ENCODE data around the gene PGBD5.
"Not testable (repeated sequence)": the region's sequence is repeated elsewhere in the genome, so short reads cannot be mapped to it uniquely, and the experiment has no call there.

The PGBD5 gene

DNA sequence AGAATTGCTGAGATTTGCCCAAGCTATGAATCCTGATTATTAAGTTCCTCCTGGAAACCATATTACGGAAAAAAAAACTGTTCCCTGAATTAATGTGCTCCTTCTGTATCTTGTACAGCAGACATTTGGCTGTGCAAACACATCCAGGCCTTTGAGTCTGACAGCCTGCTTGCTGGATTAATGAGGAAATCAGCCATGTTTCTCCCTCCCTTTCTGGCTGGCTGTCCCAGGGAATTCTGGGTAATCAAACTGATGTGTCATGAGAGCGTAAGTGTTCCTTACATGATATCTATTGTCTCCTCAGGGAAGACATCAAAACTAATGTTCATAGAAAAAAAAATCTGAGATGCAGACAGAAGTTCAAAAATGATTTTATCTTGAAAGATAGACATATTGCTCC is 18.8 kb downstream of the PGBD5 start:
- Histone ChIP-seq H3K9ac (ENCODE audit: insufficient read length) (no peak overlapping the region), H3K4me3 (no peak overlapping the region), H3K27ac (no peak overlapping the region), H3K9me3 (ENCODE audit: low read depth, low read length) (no peaks in the 10 kb centered on the region), H3K36me3 (ENCODE audit: insufficient read depth, low read length) (no peaks in the 10 kb centered on the region)
- no peak for DNase-seq (ENCODE audit: low read depth, low spot score)
- no peak for TF ChIP-seq FOXP2 (optimal IDR thresholded peaks at IDR 0.05; ENCODE audit: control extremely low read depth, extremely low read length, insufficient read depth)
- no peak for TF ChIP-seq EZH2 (IDR thresholded peaks at IDR 0.05)
- TF ChIP-seq POLR2AphosphoS5 (IDR thresholded peaks at IDR 0.05; ENCODE audit: borderline replicate concordance, low read depth, low read length), result no peak

DNA sequence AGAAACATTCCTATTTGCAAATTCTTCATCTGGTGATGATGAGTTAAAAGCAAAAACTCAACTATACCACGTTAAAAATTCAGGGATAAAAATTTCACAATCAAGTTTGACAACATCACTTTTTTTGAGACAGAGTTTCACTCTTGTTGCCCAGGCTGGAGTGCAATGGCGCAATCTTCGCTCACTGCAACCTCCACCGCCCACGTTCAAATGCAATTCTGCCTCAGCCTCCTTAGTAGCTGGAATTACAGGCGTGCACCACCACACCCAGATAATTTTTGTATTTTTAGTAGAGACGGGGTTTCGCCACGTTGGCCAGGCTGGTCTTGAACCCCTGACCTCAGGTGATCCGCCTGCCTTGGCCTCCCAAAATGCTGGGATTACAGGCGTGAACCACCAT is 19.4 kb downstream of the PGBD5 start:
- not testable (repeated sequence) for H3K27ac ChIP-seq; H3K9me3 ChIP-seq (ENCODE audit: low read depth, low read length); H3K9ac ChIP-seq (ENCODE audit: insufficient read length); DNase-seq (ENCODE audit: low read depth, low spot score); H3K36me3 ChIP-seq (ENCODE audit: insufficient read depth, low read length); H3K4me3 ChIP-seq

DNA sequence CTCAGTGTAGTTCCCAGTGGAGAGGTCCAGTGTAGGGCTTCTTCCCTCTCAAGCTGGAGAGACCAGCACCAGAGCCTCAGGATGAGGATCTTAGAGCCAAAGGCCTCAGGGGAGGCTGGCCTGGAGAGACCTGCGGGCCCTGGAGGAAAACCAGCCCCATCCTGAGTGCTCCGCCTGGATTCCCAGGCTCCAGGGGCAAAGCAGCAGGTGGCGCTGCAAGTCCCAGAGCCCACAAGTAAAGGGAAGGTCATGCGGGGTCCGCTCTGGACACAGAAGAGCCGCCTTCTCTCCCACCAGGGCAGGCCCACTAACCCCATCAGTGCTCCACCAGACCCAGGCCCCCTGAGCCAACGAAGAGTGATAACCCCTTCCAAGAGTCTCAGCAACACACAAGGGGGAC is 22.7 kb downstream of the PGBD5 start:
- DNase-seq (ENCODE audit: low read depth, low spot score), result no peak
- H3K9me3 ChIP-seq (ENCODE audit: low read depth, low read length), result no peaks in the 10 kb centered on the region
- TF ChIP-seq FOXP2 (optimal IDR thresholded peaks at IDR 0.05; ENCODE audit: control extremely low read depth, extremely low read length, insufficient read depth), result no peak
- no peak for TF ChIP-seq EZH2 (IDR thresholded peaks at IDR 0.05)
- no peak for TF ChIP-seq POLR2AphosphoS5 (IDR thresholded peaks at IDR 0.05; ENCODE audit: borderline replicate concordance, low read depth, low read length)

DNA sequence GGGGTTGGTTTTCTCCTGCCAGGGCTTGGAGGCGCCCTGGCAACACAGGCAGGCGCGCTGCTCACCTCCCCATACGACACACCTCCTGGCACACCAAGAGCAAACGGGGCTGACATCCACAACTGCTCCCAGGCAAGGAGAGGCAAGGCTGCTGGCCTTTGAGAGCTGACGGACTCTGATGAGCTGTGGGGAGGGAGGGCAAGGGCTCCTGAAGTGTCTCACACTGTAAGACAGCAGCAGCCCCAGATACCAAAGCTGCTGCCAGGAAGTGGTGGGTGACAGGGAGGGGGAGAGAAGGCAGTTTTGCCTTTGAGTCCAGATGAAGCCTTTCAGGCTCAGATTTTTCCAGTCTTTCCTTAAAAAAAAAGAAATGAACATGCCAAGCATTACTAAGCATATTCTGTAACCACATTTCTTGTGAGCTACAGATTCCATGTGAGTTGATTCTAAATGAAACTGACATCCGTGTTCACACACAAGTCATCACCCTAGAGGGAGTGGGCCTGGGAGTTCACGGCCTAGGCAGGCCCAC is 24.3 kb downstream of the PGBD5 start:
- Histone ChIP-seq H3K4me3 (no peak overlapping the region), H3K36me3 (ENCODE audit: insufficient read depth, low read length) (no peaks in the 10 kb centered on the region), H3K9ac (ENCODE audit: insufficient read length) (no peak overlapping the region), H3K9me3 (ENCODE audit: low read depth, low read length) (no peaks in the 10 kb centered on the region), H3K27ac (no peak overlapping the region)
- TF ChIP-seq FOXP2 (optimal IDR thresholded peaks at IDR 0.05; ENCODE audit: control extremely low read depth, extremely low read length, insufficient read depth), result no peak
- no peak for DNase-seq (ENCODE audit: low read depth, low spot score)

More for the DNA sequence above, 22.7 kb downstream of the PGBD5 start:
- no peaks in the 10 kb centered on the region for H3K36me3 ChIP-seq (ENCODE audit: insufficient read depth, low read length)
- H3K27ac ChIP-seq, result no peak overlapping the region
- no peak overlapping the region for H3K9ac ChIP-seq (ENCODE audit: insufficient read length)
- H3K4me3 ChIP-seq, result no peak overlapping the region

DNA sequence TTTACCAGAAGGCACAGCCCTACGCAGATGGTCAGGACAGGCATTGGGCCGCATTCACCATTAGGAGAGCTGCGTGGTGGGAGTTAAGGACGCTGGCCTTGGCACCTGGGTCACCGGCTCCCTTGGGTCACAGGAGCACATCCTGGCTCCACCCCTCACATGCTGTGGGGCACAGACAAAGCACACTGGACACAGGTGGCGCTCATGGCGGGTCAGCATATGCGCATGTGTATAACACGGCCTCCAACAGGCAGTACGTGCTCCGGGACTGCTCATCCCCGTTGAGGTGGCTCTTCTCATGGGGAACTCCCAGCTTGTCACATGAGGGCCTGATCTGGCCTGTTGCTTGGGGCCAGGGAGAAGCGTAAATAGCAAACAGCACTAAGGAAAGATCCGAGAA is 25.0 kb downstream of the PGBD5 start:
- no peak overlapping the region for H3K27ac ChIP-seq
- no peak for DNase-seq (ENCODE audit: low read depth, low spot score)
- H3K9me3 ChIP-seq (ENCODE audit: low read depth, low read length), result no peaks in the 10 kb centered on the region
- no peak overlapping the region for H3K9ac ChIP-seq (ENCODE audit: insufficient read length)
- H3K4me3 ChIP-seq, result no peak overlapping the region
- no peaks in the 10 kb centered on the region for H3K36me3 ChIP-seq (ENCODE audit: insufficient read depth, low read length)
- TF ChIP-seq EZH2 (IDR thresholded peaks at IDR 0.05), result no peak
- no peak for TF ChIP-seq POLR2AphosphoS5 (IDR thresholded peaks at IDR 0.05; ENCODE audit: borderline replicate concordance, low read depth, low read length)
- TF ChIP-seq FOXP2 (optimal IDR thresholded peaks at IDR 0.05; ENCODE audit: control extremely low read depth, extremely low read length, insufficient read depth), result no peak

DNA sequence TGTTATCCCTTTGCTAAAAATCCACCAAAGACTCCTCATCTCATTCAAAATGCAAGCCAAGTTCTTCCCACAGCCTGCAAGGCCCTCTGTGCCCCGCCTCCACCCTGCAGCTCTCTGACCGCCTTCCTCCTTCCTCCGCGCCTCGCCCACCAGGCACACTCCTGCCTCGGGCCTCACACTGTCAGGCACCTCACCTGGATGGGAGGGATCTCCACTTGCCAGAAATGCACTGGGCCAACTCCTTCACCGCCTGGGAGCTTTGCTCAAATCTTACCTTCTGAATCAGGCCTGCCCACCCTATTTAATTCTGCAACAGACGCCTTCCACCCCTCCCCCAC is 26.2 kb downstream of the PGBD5 start:
- no peak for DNase-seq (ENCODE audit: low read depth, low spot score)
- Histone ChIP-seq H3K4me3 (no peak overlapping the region), H3K9ac (ENCODE audit: insufficient read length) (no peak overlapping the region), H3K27ac (no peak overlapping the region), H3K36me3 (ENCODE audit: insufficient read depth, low read length) (no peaks in the 10 kb centered on the region), H3K9me3 (ENCODE audit: low read depth, low read length) (no peaks in the 10 kb centered on the region)
- TF ChIP-seq EZH2 (IDR thresholded peaks at IDR 0.05), result no peak
- no peak for TF ChIP-seq POLR2AphosphoS5 (IDR thresholded peaks at IDR 0.05; ENCODE audit: borderline replicate concordance, low read depth, low read length)
- no peak for TF ChIP-seq FOXP2 (optimal IDR thresholded peaks at IDR 0.05; ENCODE audit: control extremely low read depth, extremely low read length, insufficient read depth)

DNA sequence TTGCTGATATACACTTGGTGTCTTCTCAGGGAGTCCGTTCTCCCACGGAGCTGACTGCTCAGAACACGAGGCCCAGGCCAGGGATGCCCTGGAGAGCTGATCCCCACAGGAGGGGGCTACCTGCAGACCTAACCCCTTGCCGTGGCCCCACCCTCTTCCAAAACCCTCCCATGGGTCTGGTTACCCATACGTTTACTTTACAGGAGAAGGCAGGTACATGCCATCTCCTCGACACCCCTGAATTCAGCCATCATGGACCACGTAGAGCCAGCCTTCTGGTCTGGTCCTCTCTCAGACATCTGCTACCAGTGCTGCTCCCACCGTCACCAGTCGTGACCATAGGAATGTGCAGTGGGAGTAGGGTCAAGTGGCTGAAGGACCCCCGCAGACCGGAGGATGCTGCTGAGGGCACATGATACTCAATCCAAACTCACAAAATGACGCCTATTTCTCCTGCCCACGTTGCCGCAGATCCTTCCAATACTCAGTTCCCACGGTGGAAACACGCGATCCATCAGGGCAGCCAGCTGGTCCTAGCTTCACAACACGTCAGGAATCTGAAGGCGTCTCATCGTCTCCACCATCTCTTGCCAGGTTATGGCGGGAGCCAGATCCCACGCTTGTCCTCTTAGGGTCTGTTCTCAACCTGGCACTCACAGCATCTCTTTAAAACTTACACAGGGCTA is 26.7 kb downstream of the PGBD5 start:
- H3K9ac ChIP-seq (ENCODE audit: insufficient read length), result no peak overlapping the region

DNA sequence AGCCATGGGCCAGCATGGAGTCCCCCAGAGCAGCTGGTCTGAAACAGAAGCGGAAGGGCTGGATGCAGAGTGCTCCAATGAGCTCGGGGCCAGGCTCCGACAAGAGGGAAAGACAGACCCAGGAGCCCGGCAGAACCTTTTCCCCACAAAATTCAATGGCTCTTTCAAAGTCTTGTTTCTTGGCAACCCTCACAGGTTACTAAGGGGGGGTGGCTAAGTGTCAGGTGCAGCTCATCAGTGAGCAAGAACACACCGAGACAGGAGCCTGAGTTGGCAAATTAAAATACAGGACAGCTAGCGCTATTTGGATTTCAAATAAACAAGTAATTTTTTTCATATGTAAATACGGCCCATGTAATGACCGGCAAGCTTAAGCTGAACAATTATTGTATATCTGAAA is 27.3 kb downstream of the PGBD5 start:
- no peak overlapping the region for H3K4me3 ChIP-seq
- DNase-seq (ENCODE audit: low read depth, low spot score), result no peak
- H3K9me3 ChIP-seq (ENCODE audit: low read depth, low read length), result no peaks in the 10 kb centered on the region
- H3K36me3 ChIP-seq (ENCODE audit: insufficient read depth, low read length), result no peaks in the 10 kb centered on the region
- no peak overlapping the region for H3K27ac ChIP-seq
- no peak for TF ChIP-seq EZH2 (IDR thresholded peaks at IDR 0.05)
- no peak for TF ChIP-seq FOXP2 (optimal IDR thresholded peaks at IDR 0.05; ENCODE audit: control extremely low read depth, extremely low read length, insufficient read depth)
- no peak for TF ChIP-seq POLR2AphosphoS5 (IDR thresholded peaks at IDR 0.05; ENCODE audit: borderline replicate concordance, low read depth, low read length)
- no peak overlapping the region for H3K9ac ChIP-seq (ENCODE audit: insufficient read length)

More for the DNA sequence above, 26.7 kb downstream of the PGBD5 start:
- TF ChIP-seq POLR2AphosphoS5 (IDR thresholded peaks at IDR 0.05; ENCODE audit: borderline replicate concordance, low read depth, low read length) (no peak), FOXP2 (optimal IDR thresholded peaks at IDR 0.05; ENCODE audit: control extremely low read depth, extremely low read length, insufficient read depth) (no peak), EZH2 (IDR thresholded peaks at IDR 0.05) (no peak)
- Histone ChIP-seq H3K4me3 (no peak overlapping the region), H3K9me3 (ENCODE audit: low read depth, low read length) (no peaks in the 10 kb centered on the region), H3K27ac (no peak overlapping the region), H3K36me3 (ENCODE audit: insufficient read depth, low read length) (no peaks in the 10 kb centered on the region)
- no peak for DNase-seq (ENCODE audit: low read depth, low spot score)

DNA sequence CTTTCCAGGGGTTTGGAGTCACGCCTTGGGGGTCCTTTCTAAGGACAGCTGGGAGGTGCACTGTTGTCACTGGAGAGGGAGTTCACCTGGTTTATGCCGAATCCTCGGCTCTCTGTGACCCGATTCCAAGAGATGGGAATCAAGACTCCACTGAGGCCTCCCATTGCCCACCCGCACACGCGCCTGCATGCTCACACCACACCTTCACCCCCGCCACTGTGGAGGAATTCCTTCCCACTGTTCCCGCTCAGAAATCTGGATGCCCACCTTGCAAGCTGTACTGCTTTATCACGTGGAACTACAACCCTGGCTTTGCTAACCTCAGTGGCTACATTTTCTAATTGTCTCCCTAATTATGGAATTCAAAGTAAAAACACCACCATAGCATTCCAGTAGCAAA is 29.2 kb downstream of the PGBD5 start:
- no peaks in the 10 kb centered on the region for H3K9me3 ChIP-seq (ENCODE audit: low read depth, low read length)
- no peak overlapping the region for H3K4me3 ChIP-seq
- H3K27ac ChIP-seq, result no peak overlapping the region
- no peak overlapping the region for H3K9ac ChIP-seq (ENCODE audit: insufficient read length)
- DNase-seq (ENCODE audit: low read depth, low spot score), result no peak
- no peaks in the 10 kb centered on the region for H3K36me3 ChIP-seq (ENCODE audit: insufficient read depth, low read length)
- TF ChIP-seq EZH2 (IDR thresholded peaks at IDR 0.05), result no peak
- TF ChIP-seq POLR2AphosphoS5 (IDR thresholded peaks at IDR 0.05; ENCODE audit: borderline replicate concordance, low read depth, low read length), result no peak
- TF ChIP-seq FOXP2 (optimal IDR thresholded peaks at IDR 0.05; ENCODE audit: control extremely low read depth, extremely low read length, insufficient read depth), result no peak
